Left renal pelvis (tissue), 4 donors: ENCODE measurements around the gene S100A8. TPM values are rescaled to one million over a fixed set of nuclear protein-coding genes. Genes with fewer than 3 reads are reported as not detected.
"Not testable (repeated sequence)": the region's sequence is repeated elsewhere in the genome, so short reads cannot be mapped to it uniquely, and the experiment has no call there.

ENCODE experiments used
- DNase-seq, 4 donors: peaks; one replicate each; pipeline ENCODE4 v3.0.0-alpha.2; 2013; ENCODE audit warnings: low read depth in 4 of 4, low spot score in 3 of 4
- polyA plus RNA-seq, 4 donors: library from polyadenylated mRNA; unstranded; fragments of 120-200 nt; gene quantifications; one replicate each; pipeline ENCODE4 v1.2.1, GENCODE V29; 2013; ENCODE audit not compliant: insufficient read length in 4 of 4

S100A8 gene
- polyA plus RNA-seq, 4 donors, result 5.5 to 22.6 (median 16.0) TPM

GRCh38 chr1:153417136-153417888, 26.4 kb upstream of the S100A8 start:
- DNase-seq, result no peak

GRCh38 chr1:153415850-153416570, 25.1 kb upstream of the S100A8 start, which contains the start of gene S100A7A:
Gene S100A7A, plus strand, starts transcription at chr1:153416520. Its CDS starts 1,563 bp downstream, at chr1:153418083.
- DNase-seq, result no peak

GRCh38 chr1:153413961-153414360, 23.1 kb upstream of the S100A8 start:
- not testable (repeated sequence) for DNase-seq

- not testable (repeated sequence) for DNase-seq
Observed at GRCh38 chr1:153407274-153407673, 16.4 kb upstream of the S100A8 start.

GRCh38 chr1:153405825-153406599, 15.1 kb upstream of the S100A8 start:
- not testable (repeated sequence) for DNase-seq

- no peak for DNase-seq
Observed at GRCh38 chr1:153404768-153405167, 13.9 kb upstream of the S100A8 start.

- DNase-seq, result no peak
Observed at GRCh38 chr1:153404086-153404635, 13.3 kb upstream of the S100A8 start.

GRCh38 chr1:153403421-153404085, 12.7 kb upstream of the S100A8 start:
- DNase-seq, result no peak

GRCh38 chr1:153402226-153402625, 11.4 kb upstream of the S100A8 start:
- no peak for DNase-seq

GRCh38 chr1:153401461-153401860, 10.6 kb upstream of the S100A8 start:
- DNase-seq, result no peak

GRCh38 chr1:153400244-153400643, 9.4 kb upstream of the S100A8 start:
- no peak for DNase-seq

GRCh38 chr1:153399401-153400055, 8.7 kb upstream of the S100A8 start:
- DNase-seq, result no peak

- no peak for DNase-seq
Observed at GRCh38 chr1:153397924-153398651, 7.2 kb upstream of the S100A8 start.

- DNase-seq, result no peak
Observed at GRCh38 chr1:153397051-153397923, 6.4 kb upstream of the S100A8 start.

GRCh38 chr1:153396461-153396860, 5.6 kb upstream of the S100A8 start:
- DNase-seq, result no peak

- DNase-seq, result no peak
Observed at GRCh38 chr1:153395776-153396175, 4.9 kb upstream of the S100A8 start.

- DNase-seq, result no peak
Observed at GRCh38 chr1:153395136-153395685, 4.3 kb upstream of the S100A8 start.

GRCh38 chr1:153394391-153394790, 3.5 kb upstream of the S100A8 start:
- DNase-seq, result no peak
